ENCODE data around the gene DCAF6.
"Not testable (repeated sequence)": the region's sequence is repeated elsewhere in the genome, so short reads cannot be mapped to it uniquely, and the experiment has no call there.

DCAF6 gene, protein sequence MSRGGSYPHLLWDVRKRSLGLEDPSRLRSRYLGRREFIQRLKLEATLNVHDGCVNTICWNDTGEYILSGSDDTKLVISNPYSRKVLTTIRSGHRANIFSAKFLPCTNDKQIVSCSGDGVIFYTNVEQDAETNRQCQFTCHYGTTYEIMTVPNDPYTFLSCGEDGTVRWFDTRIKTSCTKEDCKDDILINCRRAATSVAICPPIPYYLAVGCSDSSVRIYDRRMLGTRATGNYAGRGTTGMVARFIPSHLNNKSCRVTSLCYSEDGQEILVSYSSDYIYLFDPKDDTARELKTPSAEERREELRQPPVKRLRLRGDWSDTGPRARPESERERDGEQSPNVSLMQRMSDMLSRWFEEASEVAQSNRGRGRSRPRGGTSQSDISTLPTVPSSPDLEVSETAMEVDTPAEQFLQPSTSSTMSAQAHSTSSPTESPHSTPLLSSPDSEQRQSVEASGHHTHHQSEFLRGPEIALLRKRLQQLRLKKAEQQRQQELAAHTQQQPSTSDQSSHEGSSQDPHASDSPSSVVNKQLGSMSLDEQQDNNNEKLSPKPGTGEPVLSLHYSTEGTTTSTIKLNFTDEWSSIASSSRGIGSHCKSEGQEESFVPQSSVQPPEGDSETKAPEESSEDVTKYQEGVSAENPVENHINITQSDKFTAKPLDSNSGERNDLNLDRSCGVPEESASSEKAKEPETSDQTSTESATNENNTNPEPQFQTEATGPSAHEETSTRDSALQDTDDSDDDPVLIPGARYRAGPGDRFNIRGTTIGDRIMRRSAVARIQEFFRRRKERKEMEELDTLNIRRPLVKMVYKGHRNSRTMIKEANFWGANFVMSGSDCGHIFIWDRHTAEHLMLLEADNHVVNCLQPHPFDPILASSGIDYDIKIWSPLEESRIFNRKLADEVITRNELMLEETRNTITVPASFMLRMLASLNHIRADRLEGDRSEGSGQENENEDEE

GRCh38 chr1:167936068-167936929, at the start of gene DCAF6:
Gene DCAF6 (plus strand): TSS chr1:167936683. CDS start chr1:167936912, 229 bp downstream.
- DNase-seq (ENCODE audit: low spot score), result peak; percentile 97

DNA sequence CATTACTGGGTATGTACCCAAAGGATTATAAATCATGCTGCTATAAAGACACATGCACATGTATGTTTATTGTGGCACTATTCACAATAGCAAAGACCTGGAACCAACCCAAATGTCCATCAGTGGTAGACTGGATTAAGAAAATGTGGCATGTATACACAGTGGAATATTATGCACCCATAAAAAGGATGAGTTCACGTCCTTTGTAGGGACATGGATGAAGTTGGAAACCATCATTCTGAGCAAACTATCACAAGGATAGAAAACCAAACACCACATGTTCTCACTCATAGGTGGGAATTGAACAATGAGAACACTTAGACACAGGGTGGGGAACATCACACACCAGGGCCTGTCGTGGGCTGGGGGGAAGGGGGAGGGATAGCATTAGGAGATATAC, 49.3 kb upstream of the DCAF6 start:
- DNase-seq (ENCODE audit: low spot score), result not testable (repeated sequence)

- no peak for DNase-seq (ENCODE audit: low spot score)
These were observed 46.1 kb upstream of the DCAF6 start for GRCh38 chr1:167890400-167890799.

GRCh38 chr1:167893798-167894197, 42.7 kb upstream of the DCAF6 start:
- no peak for DNase-seq (ENCODE audit: low spot score)

GRCh38 chr1:167898578-167899222, 37.8 kb upstream of the DCAF6 start:
- DNase-seq (ENCODE audit: low spot score), result no peak

GRCh38 chr1:167899253-167899681, 37.2 kb upstream of the DCAF6 start:
- DNase-seq (ENCODE audit: low spot score), result no peak

DNA sequence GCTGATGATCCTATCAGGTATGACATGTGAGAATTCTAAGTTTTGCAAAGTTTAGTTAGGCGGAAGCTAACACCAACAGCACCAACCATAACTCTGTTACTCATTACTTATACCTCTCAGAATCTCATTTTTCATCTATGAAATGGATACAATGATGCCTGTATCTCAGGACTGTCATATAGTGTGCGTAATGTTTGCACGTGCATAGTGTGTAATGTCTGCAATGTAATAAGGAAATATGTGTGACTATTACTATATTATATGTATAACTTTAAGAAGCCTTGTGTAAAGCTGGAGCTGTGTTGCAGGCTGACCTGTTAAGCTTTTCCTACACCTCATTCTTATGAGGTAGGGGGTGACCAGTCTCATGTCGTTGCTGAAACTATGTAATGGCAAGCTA, 35.6 kb upstream of the DCAF6 start:
- DNase-seq (ENCODE audit: low spot score), result no peak

- no peak for DNase-seq (ENCODE audit: low spot score)
These were observed 31.8 kb upstream of the DCAF6 start for GRCh38 chr1:167904652-167905130.

GRCh38 chr1:167905182-167905581, 31.3 kb upstream of the DCAF6 start:
- DNase-seq (ENCODE audit: low spot score), result no peak

DNA sequence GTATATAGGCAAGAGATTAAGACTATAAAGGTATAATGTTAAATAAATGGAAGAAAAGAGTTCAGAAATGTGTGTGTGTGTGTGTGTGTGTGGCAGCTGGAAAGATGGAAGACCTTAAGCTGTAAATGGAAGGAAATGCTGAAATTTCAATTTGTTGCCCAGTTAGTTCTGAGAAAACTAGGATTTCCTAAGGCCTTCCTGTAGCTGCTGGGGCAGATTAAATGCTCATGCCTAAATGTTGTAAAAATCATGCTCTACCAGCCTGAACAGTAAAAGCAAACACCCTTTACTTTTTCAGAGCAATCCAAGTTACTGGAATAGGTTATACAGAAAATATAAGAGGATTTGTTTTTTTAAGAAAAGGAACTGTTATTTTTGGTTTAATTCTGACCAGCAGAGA, 30.8 kb upstream of the DCAF6 start:
- no peak for DNase-seq (ENCODE audit: low spot score)

DNA sequence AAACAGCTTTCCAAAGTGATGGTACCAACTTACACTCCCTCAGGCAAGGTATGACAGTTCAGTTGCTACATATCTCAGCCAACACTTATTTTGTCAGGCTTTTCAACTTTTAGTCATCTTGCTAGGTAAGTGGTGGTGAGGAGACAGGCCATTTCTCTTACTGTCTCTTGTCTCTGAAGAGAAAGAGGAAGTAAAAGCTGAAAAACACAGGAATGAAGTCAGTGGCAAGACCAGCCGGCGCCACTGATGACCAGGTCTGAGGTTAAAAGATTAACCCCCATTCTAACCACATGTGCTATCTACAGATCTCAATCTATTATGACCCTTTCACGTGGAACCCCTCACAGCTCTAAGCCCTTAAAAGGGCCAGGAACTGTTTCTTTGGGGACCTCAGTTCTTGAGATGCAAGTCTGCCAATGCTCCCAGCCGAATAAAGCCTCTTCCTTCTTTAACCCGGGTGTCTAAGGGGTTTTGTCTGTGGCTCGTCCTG, 26.7 kb upstream of the DCAF6 start:
- DNase-seq (ENCODE audit: low spot score), result no peak

DNA sequence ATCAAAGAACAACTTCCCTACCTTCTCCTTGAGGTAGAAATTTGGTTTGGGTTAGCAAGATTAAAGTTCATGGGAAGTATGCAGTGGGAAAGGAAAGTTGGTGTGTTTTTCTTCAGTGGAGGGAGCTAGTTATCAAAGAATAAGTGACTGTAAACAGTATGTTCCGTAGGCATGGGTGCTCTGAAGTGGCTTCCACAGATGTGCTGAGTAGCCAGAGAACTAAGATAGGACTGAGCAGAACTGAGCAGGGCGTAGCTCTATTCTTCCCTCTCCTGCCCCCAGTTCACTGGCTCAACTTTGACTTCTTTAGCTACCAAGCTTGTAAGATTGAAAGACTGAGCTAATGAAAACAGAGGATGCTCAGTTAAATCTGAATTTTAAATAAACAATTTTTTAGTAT, 26.0 kb upstream of the DCAF6 start:
- no peak for DNase-seq (ENCODE audit: low spot score)

DNA sequence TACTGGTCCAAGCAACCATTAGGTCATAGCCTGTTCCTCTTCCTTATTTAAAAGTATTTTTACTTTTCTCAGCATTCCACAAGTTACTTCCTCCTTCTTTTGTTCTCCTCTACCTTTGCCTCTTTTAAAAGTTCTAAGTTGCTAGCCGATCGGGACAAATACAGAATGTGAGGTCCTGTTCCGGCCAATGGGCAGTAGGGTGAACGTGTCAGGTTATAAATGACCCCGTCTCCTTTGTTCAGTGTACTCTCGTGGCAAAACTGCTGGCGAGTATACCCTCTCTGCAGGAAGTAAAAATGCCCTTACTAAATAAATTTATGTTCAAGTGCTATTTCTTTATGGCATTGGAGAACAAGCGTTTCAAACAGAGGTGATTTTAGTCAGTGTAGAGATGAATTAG, 25.1 kb upstream of the DCAF6 start:
- DNase-seq (ENCODE audit: low spot score), result no peak

- DNase-seq (ENCODE audit: low spot score), result no peak
These were observed 24.2 kb upstream of the DCAF6 start for GRCh38 chr1:167912294-167912693.

DNA sequence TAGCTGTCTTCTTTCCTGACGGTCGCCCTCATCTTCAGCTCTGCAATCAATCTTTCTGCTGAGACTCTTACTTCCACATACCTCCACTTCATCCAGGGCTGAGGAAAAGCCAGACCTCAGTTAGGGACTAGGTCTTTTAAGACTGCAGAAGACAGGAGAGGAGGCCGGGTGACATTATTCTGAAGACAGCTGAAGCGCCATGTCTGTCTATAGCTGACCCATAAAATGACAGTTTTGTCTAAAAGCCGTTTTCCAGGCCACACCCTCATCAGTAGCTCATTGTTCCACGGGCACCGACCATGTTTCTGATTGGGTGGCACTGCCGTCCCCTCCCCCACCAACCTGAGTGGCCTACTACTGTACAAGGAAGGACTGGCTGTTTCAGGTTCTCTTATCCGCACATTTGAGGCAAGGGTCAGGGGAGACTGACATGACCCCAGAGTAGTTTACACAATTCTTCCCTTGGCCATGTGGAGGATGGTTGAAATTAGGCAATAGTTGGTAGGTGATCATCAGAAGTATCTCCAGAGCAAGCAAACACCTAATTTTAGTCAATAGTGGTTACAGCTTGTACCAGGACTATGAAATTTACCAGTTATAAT, 22.5 kb upstream of the DCAF6 start, which contains the start of gene ADCY10:
TSS of gene ADCY10 (minus strand) at position 240 of the 602 bp plus-strand sequence. CDS start 8,994 bp downstream, outside the sequence.
- DNase-seq (ENCODE audit: low spot score), result no peak

DNA sequence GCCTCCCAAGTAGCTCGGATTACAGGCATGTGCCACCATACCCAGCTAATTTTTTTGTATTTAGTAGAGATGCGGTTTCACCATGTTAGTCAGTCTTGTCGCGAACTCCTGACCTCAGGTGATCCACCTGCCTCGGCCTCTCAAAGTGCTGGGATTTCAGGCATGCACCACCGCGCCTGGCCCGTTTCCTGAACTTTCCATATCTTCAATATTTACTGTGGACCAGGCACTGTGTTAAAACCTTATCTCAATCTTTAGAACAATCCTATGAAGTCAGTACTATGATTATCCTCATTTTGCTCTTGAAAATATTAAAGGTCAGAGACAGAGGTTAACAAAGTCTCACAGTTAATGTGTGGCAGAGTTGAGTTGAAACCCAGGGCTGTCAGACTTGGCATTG, 20.9 kb upstream of the DCAF6 start:
- DNase-seq (ENCODE audit: low spot score), result no peak

- DNase-seq (ENCODE audit: low spot score), result no peak
These were observed 19.5 kb upstream of the DCAF6 start for GRCh38 chr1:167916766-167917511.

- no peak for DNase-seq (ENCODE audit: low spot score)
These were observed 14.5 kb upstream of the DCAF6 start for GRCh38 chr1:167922023-167922422.

DNA sequence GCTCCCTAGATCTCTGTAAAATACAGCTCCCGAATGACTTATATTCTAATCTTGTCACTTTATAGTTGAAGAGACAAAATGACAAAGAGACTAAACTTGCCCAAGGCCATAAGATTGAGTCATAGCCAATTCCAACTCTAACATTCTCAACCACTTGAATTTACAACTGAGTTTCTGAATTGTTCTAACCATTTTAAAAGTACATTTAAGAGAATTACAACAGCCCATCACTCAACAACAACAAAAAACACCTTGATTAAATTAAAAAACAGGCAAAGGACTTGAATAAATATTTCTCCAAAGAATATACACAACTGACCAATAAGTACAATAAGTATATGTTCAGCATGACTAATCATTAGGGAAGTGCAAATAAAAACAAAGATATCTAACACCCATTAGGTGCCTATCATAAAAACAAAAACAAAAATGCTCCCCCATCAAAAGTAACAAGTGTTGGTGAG, 13.8 kb upstream of the DCAF6 start:
- DNase-seq (ENCODE audit: low spot score), result no peak

Data from LoVo (cell line).